IPS DF 6.9 (cell line): ENCODE measurements around the gene PHC2.
"Not testable (repeated sequence)": the region's sequence is repeated elsewhere in the genome, so short reads cannot be mapped to it uniquely, and the experiment has no call there.

Experiments used
- DNase-seq: peaks from one replicate; pipeline ENCODE4 v3.0.0-alpha.2; 2013; ENCODE audit warnings: low read depth, low spot score
- H3K27ac ChIP-seq: one replicate; pipeline ENCODE4 v1.5.1; 2013; ENCODE audit warnings: low read length, control low read depth
- H3K27me3 ChIP-seq: 2 replicates; pipeline ENCODE4 v1.6.1; 2013; ENCODE audit warnings: mild to moderate bottlenecking, low read length; ENCODE audit not compliant: control insufficient read depth, insufficient read depth
- H3K36me3 ChIP-seq: 2 replicates; pipeline ENCODE4 v1.6.1; 2013; ENCODE audit warnings: low read length; ENCODE audit not compliant: control insufficient read depth, insufficient read depth
- H3K4me1 ChIP-seq: 2 replicates; pipeline ENCODE4 v1.6.1; 2013; ENCODE audit warnings: low read length; ENCODE audit not compliant: control insufficient read depth, insufficient read depth
- H3K4me3 ChIP-seq: 2 replicates; pipeline ENCODE4 v1.5.1; 2013; ENCODE audit warnings: mild to moderate bottlenecking, low read length
- H3K9me3 ChIP-seq: 2 replicates; pipeline ENCODE4 v1.6.1; 2013; ENCODE audit warnings: low read length, inconsistent platforms; ENCODE audit not compliant: control insufficient read depth, insufficient read depth
- WGBS: extraction: QIAGEN DNeasy Blood & Tissue Kit; methylation state at CpG from one replicate; pipeline ENCODE4 v1.1.7; 2013; ENCODE audit warnings: mixed read lengths, missing lambda C conversion rate; ENCODE audit not compliant: insufficient read length, insufficient coverage; 5-methylcytosine and 5-hydroxymethylcytosine counted together

Gene PHC2

GRCh38 chr1:33295450-33296081 lies 135.3 kb downstream of the PHC2 start:
- no peak overlapping the region for H3K4me3 ChIP-seq
- WGBS, result no CpG with 5 or more reads among the region's 12 CpGs
- no peak overlapping the region for H3K27ac ChIP-seq
- H3K36me3 ChIP-seq, result peaks cover 4% of the 10 kb centered on the region; the same call in 1 of the 2 replicates
- 0 out of 2 replicates have a peak, but pooled peaks cover 2% of the 10 kb centered on the region for H3K4me1 ChIP-seq
- no peaks in the 10 kb centered on the region for H3K27me3 ChIP-seq
- DNase-seq, result peak; percentile 66
- H3K9me3 ChIP-seq, result no peaks in the 10 kb centered on the region

GRCh38 chr1:33295023-33295422 lies 135.9 kb downstream of the PHC2 start:
- Histone ChIP-seq H3K4me1 (0 out of 2 replicates have a peak, but pooled peaks cover 2% of the 10 kb centered on the region), H3K27ac (no peak overlapping the region), H3K4me3 (no peak overlapping the region), H3K9me3 (no peaks in the 10 kb centered on the region), H3K27me3 (no peaks in the 10 kb centered on the region), H3K36me3 (peaks cover 4% of the 10 kb centered on the region; the same call in 1 of the 2 replicates)
- no CpG with 5 or more reads among the region's 15 CpGs for WGBS
- DNase-seq, result no peak

- DNase-seq, result no peak
- H3K36me3 ChIP-seq, result peaks cover 4% of the 10 kb centered on the region; the same call in 1 of the 2 replicates
- no peaks in the 10 kb centered on the region for H3K9me3 ChIP-seq
- H3K4me3 ChIP-seq, result no peak overlapping the region
- H3K27ac ChIP-seq, result no peak overlapping the region
- 0 out of 2 replicates have a peak, but pooled peaks cover 2% of the 10 kb centered on the region for H3K4me1 ChIP-seq
- H3K27me3 ChIP-seq, result no peaks in the 10 kb centered on the region
- no CpG with 5 or more reads among the region's 13 CpGs for WGBS
Measured at GRCh38 chr1:33294071-33295010, 136.6 kb downstream of the PHC2 start.

- Histone ChIP-seq H3K36me3 (peaks cover 4% of the 10 kb centered on the region; the same call in 1 of the 2 replicates), H3K4me1 (0 out of 2 replicates have a peak, but pooled peaks cover 2% of the 10 kb centered on the region), H3K27me3 (no peaks in the 10 kb centered on the region), H3K9me3 (no peaks in the 10 kb centered on the region), H3K4me3 (no peak overlapping the region), H3K27ac (no peak overlapping the region)
- no CpG with 5 or more reads among the region's 13 CpGs for WGBS
- DNase-seq, result no peak
Measured at GRCh38 chr1:33292726-33293340, 138.1 kb downstream of the PHC2 start.

GRCh38 chr1:33290615-33291014 lies 140.3 kb downstream of the PHC2 start:
- no CpG with 5 or more reads among the region's 2 CpGs for WGBS
- DNase-seq, result not testable (repeated sequence)

GRCh38 chr1:33289858-33290154 lies 141.1 kb downstream of the PHC2 start:
- DNase-seq, result no peak
- Histone ChIP-seq H3K9me3 (no peaks in the 10 kb centered on the region), H3K4me1 (no peaks in the 10 kb centered on the region), H3K36me3 (no peaks in the 10 kb centered on the region; the same call in 1 of the 2 replicates), H3K27ac (no peak overlapping the region), H3K4me3 (no peak overlapping the region), H3K27me3 (no peaks in the 10 kb centered on the region)
- WGBS, result no CpG with 5 or more reads among the region's 3 CpGs

More at GRCh38 chr1:33290615-33291014, 140.3 kb downstream of the PHC2 start:
- not testable (repeated sequence) for H3K36me3 ChIP-seq, H3K4me1 ChIP-seq, H3K27me3 ChIP-seq, H3K9me3 ChIP-seq, H3K27ac ChIP-seq, H3K4me3 ChIP-seq

GRCh38 chr1:33288976-33289857 lies 141.7 kb downstream of the PHC2 start:
- Histone ChIP-seq H3K4me1 (no peaks in the 10 kb centered on the region), H3K27ac (no peak overlapping the region), H3K4me3 (no peak overlapping the region), H3K27me3 (no peaks in the 10 kb centered on the region), H3K9me3 (no peaks in the 10 kb centered on the region), H3K36me3 (no peaks in the 10 kb centered on the region; the same call in 1 of the 2 replicates)
- DNase-seq, result no peak
- no CpG with 5 or more reads among the region's 16 CpGs for WGBS

- no peak for DNase-seq
- Histone ChIP-seq H3K27me3 (no peaks in the 10 kb centered on the region), H3K4me3 (no peak overlapping the region), H3K27ac (no peak overlapping the region), H3K4me1 (no peaks in the 10 kb centered on the region), H3K36me3 (no peaks in the 10 kb centered on the region; the same call in 1 of the 2 replicates), H3K9me3 (no peaks in the 10 kb centered on the region)
- WGBS, result no CpG with 5 or more reads among the region's 2 CpGs
Measured at GRCh38 chr1:33287317-33287716, 143.6 kb downstream of the PHC2 start.

GRCh38 chr1:33286451-33287185 lies 144.3 kb downstream of the PHC2 start:
- no peaks in the 10 kb centered on the region for H3K4me1 ChIP-seq
- H3K27me3 ChIP-seq, result no peaks in the 10 kb centered on the region
- DNase-seq, result no peak
- H3K4me3 ChIP-seq, result no peak overlapping the region
- peaks cover 4% of the 10 kb centered on the region for H3K36me3 ChIP-seq
- H3K9me3 ChIP-seq, result no peaks in the 10 kb centered on the region
- H3K27ac ChIP-seq, result no peak overlapping the region
- no CpG with 5 or more reads among the region's 8 CpGs for WGBS
